ENCODE data around the gene LCLAT1.

DNA sequence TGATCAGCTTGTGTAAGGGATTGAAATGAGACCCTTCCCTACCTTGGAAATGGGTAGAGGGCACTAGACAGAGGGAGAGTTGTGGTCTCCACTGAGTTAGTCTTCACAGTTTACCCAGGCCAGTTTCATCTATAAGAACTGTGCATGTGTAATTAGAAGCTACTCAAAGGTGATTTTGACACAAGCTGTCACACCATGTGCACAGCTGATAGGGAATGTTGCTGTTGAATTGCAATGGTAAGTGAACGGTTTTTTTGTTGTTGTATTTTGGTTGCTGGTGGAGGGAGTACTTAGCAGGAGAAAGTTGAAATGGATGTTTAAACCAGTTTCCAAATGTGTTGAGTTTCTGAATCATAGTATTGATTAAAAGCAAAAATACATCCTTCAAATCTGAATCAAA is 168.9 kb downstream of the LCLAT1 start:
- TF ChIP-seq, protein P1, sequence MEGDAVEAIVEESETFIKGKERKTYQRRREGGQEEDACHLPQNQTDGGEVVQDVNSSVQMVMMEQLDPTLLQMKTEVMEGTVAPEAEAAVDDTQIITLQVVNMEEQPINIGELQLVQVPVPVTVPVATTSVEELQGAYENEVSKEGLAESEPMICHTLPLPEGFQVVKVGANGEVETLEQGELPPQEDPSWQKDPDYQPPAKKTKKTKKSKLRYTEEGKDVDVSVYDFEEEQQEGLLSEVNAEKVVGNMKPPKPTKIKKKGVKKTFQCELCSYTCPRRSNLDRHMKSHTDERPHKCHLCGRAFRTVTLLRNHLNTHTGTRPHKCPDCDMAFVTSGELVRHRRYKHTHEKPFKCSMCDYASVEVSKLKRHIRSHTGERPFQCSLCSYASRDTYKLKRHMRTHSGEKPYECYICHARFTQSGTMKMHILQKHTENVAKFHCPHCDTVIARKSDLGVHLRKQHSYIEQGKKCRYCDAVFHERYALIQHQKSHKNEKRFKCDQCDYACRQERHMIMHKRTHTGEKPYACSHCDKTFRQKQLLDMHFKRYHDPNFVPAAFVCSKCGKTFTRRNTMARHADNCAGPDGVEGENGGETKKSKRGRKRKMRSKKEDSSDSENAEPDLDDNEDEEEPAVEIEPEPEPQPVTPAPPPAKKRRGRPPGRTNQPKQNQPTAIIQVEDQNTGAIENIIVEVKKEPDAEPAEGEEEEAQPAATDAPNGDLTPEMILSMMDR (IDR thresholded peaks at IDR 0.05), result no peak
- no peak for TF ChIP-seq POLR2A (IDR thresholded peaks at IDR 0.05)

All from adrenal gland (tissue), 5 donors.